GM12891 (cell line): ENCODE measurements around the gene ACVR2A.

Source experiments
- DNase-seq: peaks from one replicate; pipeline ENCODE4 v3.0.0; 2011; ENCODE audit warnings: low spot score; ENCODE audit not compliant: insufficient read length
- FAIRE-seq: peaks from 2 replicates; lab custom pipeline; 2011; peaks lifted over from hg19 to GRCh38; lab: Jason Lieb, UNC
- PAX5 ChIP-seq: IDR thresholded peaks from 2 replicates; pipeline ENCODE4 v1.6.1; 2011; ENCODE audit warnings: low read length, moderate library complexity, mild to moderate bottlenecking; ENCODE audit not compliant: insufficient read depth, severe bottlenecking
- POLR2A ChIP-seq: IDR thresholded peaks from 2 replicates; pipeline ENCODE4 v1.6.1; 2011; ENCODE audit warnings: low read depth, low read length, control low read depth
- POLR2AphosphoS5 ChIP-seq: IDR thresholded peaks from 2 replicates; pipeline ENCODE4 v1.6.1; 2011; ENCODE audit warnings: low read depth, low read length, control low read depth
- POU2F2 ChIP-seq: IDR thresholded peaks from 2 replicates; pipeline ENCODE4 v1.6.1; 2011; ENCODE audit warnings: low read depth, mild to moderate bottlenecking, control low read depth, low read length, moderate library complexity
- SPI1 ChIP-seq: IDR thresholded peaks from 2 replicates; pipeline ENCODE4 v1.6.1; 2011; ENCODE audit warnings: low read depth, low read length, control low read depth
- TAF1 ChIP-seq: IDR thresholded peaks from 2 replicates; pipeline ENCODE4 v1.6.1; 2011; ENCODE audit warnings: low read depth, low read length, control low read depth

ACVR2A gene

GRCh38 chr2:147916067-147916466, 71.2 kb downstream of the ACVR2A start:
- TF ChIP-seq PAX5 (no peak), SPI1 (no peak), POLR2A (no peak), POLR2AphosphoS5 (no peak), POU2F2 (no peak), TAF1 (no peak)
- DNase-seq (no peak), FAIRE-seq (no peak)

- no peak for TF ChIP-seq POU2F2
- no peak for TF ChIP-seq SPI1
- no peak for TF ChIP-seq POLR2A
- no peak for TF ChIP-seq PAX5
- TF ChIP-seq POLR2AphosphoS5, result no peak
- no peak for TF ChIP-seq TAF1
- DNase-seq, result no peak
- no peak for FAIRE-seq
Observed at GRCh38 chr2:147916723-147917122, 71.9 kb downstream of the ACVR2A start.

DNA sequence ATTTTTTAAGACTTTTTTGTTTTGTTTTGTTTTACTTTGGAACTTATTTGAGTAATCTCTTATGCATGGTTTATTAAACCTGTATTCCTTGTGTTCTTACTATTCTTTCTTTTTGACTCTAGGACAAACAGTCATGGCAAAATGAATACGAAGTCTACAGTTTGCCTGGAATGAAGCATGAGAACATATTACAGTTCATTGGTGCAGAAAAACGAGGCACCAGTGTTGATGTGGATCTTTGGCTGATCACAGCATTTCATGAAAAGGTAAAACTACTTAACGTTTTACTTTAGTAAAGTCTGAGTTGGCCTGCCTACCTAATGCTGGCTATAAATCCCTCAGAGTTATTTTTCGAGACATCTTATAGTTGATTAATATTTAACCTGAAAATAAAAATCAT, 72.3 kb downstream of the ACVR2A start:
- TF ChIP-seq POU2F2, result no peak
- no peak for TF ChIP-seq PAX5
- TF ChIP-seq SPI1, result no peak
- no peak for TF ChIP-seq TAF1
- no peak for TF ChIP-seq POLR2A
- TF ChIP-seq POLR2AphosphoS5, result no peak
- DNase-seq (no peak), FAIRE-seq (no peak)

GRCh38 chr2:147923846-147924245, 79.0 kb downstream of the ACVR2A start:
- no peak for FAIRE-seq
- DNase-seq, result no peak

DNA sequence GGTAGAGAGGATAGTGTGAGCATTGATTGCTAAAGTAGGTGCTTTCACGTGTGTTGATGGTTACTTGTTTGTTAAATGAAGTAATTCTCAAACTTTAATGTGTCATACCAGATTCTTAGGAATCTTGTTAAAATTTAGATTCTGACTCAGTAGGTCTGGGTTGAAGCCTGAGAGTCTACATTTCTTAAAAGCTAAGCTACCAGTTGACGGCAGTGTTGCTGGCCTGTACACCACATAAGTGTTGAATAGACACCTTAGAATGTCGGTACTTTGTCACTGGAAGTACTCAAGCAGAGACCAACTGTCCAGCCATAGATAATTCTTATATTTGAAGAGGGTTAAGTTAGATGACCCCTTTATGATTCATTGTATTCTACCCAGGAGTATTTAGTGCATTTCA, 79.8 kb downstream of the ACVR2A start:
- TF ChIP-seq TAF1 (no peak), POLR2A (no peak), SPI1 (no peak), POLR2AphosphoS5 (no peak), PAX5 (no peak)
- DNase-seq (no peak), FAIRE-seq (no peak)

More at GRCh38 chr2:147923846-147924245, 79.0 kb downstream of the ACVR2A start:
- TF ChIP-seq POLR2AphosphoS5 (no peak), PAX5 (no peak), SPI1 (no peak), TAF1 (no peak), POLR2A (no peak), POU2F2 (no peak)

- FAIRE-seq (no peak), DNase-seq (no peak)
Observed at GRCh38 chr2:147925886-147926285, 81.1 kb downstream of the ACVR2A start.

DNA sequence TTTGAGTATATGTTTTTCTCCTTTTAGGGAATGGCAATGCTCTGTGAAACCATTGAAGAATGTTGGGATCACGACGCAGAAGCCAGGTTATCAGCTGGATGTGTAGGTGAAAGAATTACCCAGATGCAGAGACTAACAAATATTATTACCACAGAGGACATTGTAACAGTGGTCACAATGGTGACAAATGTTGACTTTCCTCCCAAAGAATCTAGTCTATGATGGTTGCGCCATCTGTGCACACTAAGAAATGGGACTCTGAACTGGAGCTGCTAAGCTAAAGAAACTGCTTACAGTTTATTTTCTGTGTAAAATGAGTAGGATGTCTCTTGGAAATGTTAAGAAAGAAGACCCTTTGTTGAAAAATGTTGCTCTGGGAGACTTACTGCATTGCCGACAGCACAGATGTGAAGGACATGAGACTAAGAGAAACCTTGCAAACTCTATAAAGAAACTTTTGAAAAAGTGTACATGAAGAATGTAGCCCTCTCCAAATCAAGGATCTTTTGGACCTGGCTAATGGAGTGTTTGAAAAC, 82.3 kb downstream of the ACVR2A start:
- no peak for FAIRE-seq
- no peak for DNase-seq
- TF ChIP-seq TAF1 (no peak), SPI1 (no peak), POLR2AphosphoS5 (no peak), POLR2A (no peak), POU2F2 (no peak), PAX5 (no peak)

More at GRCh38 chr2:147925886-147926285, 81.1 kb downstream of the ACVR2A start:
- TF ChIP-seq POLR2AphosphoS5, result no peak
- TF ChIP-seq PAX5, result no peak
- TF ChIP-seq POU2F2, result no peak
- no peak for TF ChIP-seq POLR2A
- no peak for TF ChIP-seq TAF1
- no peak for TF ChIP-seq SPI1

GRCh38 chr2:147933931-147934330, 89.1 kb downstream of the ACVR2A start:
- DNase-seq (no peak), FAIRE-seq (no peak)
- TF ChIP-seq POU2F2, result no peak
- TF ChIP-seq POLR2A, result no peak
- TF ChIP-seq PAX5, result no peak
- TF ChIP-seq POLR2AphosphoS5, result no peak
- TF ChIP-seq SPI1, result no peak
- no peak for TF ChIP-seq TAF1

DNA sequence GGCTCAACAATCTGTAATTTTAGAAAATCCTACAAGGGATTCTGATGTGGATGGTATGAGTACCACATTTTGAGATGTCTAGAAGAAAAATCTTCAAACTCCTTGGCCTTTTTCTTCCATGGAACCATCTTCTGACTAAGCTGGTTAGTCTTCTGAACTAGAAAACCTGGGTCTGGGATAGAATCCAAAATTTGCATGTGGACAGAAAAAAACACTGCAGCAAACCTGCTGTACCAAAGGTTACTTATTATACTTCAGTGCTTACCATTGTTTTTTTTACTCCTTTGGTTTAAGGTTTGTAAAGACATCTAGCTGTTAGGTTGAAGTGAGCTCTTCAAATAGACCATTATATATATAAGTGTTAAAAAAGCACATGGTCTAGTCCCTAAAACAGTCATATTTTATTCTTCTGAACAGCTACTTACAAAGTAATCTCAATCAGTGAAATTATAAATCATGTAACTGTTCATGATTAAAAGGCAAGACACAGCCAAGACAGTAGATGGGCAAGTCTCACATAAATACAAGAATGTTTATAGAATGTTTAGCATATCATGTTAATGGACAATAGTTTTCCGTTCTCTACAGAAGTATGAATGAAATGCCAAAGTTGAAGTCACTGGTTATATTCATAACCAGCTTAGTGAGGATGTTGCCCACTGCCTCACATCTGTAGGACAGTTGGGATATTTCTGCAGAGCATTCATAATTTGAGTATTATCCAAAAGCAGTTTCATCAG, 90.2 kb downstream of the ACVR2A start:
- DNase-seq (no peak), FAIRE-seq (no peak)
- TF ChIP-seq SPI1 (no peak), PAX5 (no peak), POU2F2 (no peak), POLR2AphosphoS5 (no peak), TAF1 (no peak), POLR2A (no peak)

DNA sequence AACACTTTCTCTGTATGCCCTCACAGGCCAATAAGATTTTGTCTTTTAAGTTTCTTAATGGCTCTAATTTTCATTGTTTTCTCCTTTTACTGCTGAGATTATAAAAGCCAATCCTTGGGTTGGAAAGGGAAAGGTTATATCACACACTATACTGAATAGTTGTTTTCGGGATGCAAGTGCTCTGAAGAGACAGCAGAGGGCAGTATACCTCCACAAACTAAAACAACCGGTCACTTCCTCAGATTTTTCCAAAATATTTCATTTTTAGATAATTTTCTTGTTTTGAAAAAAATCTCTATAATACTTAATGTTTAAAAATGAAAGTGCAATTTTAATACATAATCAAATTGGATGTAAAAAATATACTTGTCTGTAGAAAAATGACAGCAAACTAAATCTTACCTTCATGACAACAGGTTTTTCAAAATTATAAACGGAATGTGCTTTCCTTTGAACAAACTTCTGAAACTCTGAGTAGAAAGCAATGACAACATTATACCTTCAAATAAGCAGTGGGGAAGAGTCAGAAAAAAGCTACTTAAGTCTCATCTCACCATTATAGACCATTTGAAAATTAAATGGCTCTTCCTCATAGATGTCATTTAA, 93.0 kb downstream of the ACVR2A start:
- FAIRE-seq (peak; percentile 38), DNase-seq (no peak)
- TF ChIP-seq TAF1, result no peak
- TF ChIP-seq SPI1, result 0 out of 2 replicates have a peak, but pooled peaks have one; percentile 15
